HG03571 (cell line): Measurements from ENCODE around the gene PARD3B.

Experiments used
- ATAC-seq: cut with Tn5 transposase; IDR thresholded peaks from one replicate; pipeline ENCODE4 v1.9.1; 2021; ENCODE audit not compliant: unreplicated experiment

The PARD3B gene

DNA sequence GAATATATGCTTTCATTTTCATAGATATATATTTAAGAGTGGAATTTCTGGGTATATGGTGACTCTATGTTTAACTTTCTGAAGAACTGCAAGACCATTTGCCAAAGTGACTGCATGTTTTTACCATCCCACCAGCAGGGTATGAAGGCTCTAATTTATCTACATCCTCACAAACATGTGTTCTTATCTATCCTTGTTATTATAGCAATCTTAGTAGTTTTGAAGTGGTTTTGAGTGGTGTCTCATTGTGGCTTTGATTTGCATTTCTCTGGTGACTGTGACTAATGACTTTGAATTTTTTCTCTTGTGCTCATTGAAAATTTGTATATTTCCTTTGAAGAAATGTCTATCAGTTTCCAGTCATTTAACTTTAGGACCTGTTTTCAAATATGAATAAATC is 826.9 kb downstream of the PARD3B start:
- no peak for ATAC-seq

DNA sequence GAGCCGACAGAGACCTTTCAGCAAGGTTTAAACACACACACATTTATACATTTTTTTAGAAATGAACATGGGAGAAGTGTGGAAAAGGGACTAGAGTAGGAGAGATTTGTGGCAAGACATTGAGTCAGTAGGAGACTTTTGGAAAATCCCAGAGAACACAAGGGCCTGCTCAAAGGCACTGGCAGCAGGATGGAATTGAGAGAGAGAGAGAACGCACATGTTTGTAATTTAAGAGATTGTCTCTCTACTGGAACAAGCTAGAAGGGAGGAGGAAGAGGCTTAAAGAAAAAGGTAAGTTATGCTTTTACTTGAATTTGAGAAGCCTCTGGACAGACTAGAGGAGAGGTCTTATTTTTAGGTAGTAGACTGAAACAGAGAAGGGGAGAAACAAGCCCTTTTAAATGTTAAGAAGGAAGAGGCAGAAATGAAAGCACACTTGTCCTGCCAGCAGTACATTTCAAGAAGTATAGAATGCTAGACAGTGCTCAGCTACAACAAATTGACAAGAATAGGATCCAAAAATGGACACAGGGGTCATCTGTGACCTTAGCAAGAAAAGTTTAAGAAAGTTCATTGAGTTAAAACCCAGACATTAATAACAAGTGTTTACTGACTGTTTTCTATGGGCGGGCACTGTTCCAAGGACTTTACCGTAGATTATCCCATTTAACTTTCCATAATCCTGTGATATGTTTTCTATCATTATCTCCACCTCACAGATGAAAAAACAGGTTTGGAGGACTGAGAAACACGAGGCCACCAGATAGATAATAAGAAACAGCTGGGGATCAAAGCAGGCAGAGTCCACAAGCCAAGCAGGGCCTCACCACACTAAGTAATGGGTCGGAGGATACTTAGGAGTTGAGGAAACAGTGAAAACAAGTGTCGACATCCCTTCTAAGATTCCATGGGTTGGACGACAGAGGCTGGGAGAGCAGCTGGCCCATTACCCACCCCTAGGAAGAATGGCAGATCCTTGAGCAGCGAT is 830.5 kb downstream of the PARD3B start:
- ATAC-seq, result no peak

DNA sequence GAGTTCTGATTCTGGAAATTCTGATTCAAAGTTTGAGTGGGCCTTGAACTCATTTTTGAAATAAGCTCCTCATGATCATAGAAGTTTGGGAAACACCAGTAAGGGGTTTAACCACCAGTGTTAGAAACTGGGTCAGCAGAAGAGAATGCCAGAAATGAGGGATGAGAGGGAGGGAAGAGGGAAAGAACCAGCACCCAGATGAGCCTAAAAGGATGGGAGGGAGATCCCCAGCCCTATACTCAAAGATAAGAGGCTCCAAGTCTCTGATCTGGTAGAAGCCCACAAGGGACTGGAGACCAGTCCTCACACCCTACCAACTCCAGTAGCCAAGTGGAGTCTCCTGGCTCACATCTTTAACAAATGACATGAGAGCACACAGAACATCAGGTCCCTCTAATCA is 832.0 kb downstream of the PARD3B start:
- no peak for ATAC-seq

- no peak for ATAC-seq
Measured at GRCh38 chr2:205383601-205384000, 838.3 kb downstream of the PARD3B start.

GRCh38 chr2:205386109-205386508 is 840.8 kb downstream of the PARD3B start:
- ATAC-seq, result no peak

DNA sequence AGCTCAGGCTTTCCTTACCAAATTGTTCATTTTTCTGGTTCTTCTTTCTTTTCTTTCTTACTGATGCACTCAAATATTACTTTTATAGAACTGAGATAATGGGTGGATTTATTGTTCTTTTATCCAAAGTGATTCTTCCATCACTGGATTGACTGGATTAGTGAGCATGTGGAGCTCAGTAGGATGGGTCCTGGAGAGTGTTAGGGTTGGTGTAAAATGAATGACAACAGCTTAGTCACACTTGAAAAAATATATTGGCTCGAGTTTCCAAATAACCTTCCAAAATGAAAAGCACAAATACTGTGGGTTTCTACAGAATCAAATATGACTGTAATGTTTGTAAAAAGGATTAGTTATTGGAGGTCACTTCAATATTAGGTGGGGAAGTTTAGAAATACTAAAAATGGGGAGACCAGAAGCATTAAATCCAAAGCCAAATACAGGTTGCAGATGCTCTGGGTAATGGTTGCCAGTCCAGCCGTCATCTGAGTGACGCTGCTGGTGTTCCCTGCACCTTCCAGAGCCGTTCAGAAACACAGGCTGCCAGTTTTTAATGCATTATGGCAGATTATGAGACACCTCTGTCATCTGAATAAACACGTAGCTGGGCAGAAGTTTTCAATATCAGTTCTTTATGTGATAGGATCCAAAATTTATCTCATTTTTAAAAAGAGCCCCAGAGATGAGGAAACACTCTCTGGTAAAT is 842.2 kb downstream of the PARD3B start:
- ATAC-seq, result no peak

GRCh38 chr2:205390866-205391265 is 845.6 kb downstream of the PARD3B start:
- no peak for ATAC-seq

DNA sequence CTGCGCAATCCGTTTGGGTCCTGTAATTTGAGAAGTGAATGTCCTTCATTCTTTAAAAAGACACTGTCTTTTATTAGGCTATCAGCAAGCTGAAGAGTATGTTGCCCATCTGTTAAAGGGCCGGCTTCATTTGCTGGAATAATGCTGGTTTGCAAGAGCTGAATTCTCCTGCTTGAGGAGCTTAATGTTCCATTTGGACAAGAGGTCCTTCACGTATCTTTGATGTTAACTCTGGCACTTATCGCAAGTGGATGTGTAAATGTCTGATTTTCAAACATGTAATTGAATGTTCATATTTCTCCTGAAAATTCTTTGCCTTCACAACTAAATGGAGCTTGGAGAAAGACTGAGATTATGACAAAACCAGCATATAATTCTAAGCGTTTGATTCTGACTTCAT is 856.2 kb downstream of the PARD3B start:
- no peak for ATAC-seq

GRCh38 chr2:205402011-205402410 is 856.7 kb downstream of the PARD3B start:
- no peak for ATAC-seq

DNA sequence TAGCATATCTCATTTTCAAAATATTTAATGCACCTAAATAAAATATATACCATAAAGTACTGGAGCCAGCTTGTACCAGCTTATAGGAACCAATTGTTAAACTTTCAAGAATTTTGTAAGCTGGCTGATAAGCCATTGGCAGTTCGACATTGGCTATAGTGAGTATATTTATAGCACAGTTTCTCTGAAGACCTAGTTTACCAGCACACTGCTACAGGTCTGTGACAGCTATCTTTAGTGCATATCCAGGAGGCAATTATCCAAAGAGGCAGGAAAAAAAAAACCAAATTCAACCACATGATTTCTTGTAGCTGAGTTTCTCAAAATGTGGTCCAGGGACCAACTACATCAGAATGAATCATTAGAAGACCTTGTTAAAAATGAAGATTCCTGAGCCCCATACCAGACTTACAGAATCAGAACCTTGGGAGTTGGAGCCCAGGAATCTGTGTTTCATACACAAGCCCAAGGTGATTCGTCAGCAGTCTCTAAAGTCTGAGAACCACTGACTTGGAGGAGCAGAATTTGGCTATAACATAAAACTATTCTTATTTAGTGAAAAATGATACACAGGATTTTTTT is 858.1 kb downstream of the PARD3B start:
- no peak for ATAC-seq

DNA sequence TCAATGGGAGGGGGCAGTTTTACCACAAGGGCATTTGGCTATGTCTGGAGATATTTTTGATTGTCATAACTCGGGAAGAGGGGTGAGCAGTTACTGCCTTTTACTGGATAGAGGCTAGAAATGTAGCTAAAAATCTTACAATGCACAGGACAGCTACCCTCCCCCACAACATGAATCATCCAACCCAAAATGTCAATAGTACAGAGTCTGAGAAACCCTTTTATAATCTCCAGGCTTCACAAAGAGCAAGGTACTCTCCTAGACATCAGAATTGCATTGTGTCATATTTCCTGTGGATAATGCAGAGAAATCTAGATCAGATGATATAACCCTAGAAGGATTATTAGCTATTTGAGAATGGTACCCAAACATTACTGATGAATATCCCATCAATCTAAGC is 859.9 kb downstream of the PARD3B start:
- ATAC-seq, result no peak

- no peak for ATAC-seq
Measured at GRCh38 chr2:205405752-205406151, 860.5 kb downstream of the PARD3B start.

DNA sequence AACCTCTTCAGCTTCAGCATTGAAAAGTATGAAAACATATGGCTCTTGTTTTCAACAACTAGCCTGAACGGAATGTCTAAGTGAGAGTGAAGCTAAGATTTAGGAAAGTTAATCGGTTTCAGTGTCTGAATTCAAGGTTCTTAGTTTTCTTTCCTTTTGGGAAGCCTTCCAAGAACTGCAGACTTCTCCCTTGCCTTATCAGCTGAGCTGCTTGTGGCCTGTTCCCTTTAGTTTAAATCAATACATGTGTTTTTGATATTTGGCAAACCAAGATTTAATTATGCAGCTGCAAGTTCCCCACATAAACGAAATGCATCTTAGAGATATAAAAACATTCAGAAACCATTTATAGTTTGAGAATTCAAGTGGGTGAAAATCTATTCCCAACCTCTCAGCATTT is 862.7 kb downstream of the PARD3B start:
- no peak for ATAC-seq

DNA sequence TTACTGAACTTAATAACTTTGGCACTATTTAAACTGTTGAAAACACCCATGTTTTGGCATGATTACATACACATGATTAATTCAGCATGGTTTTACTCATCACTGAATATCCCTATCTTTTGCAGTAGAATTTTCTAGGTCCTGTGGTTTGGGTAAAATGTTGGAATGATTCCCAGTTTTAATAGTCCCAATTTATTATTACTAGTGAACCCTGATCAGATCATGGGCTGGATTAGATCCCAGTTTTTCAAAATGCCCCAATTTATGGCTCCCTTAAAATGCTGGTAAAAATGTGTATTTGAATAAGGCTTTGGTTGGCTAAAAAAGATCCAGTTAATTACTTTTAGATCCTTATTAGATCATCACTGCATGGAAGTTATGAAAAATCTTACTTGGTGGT is 863.4 kb downstream of the PARD3B start:
- no peak for ATAC-seq

- no peak for ATAC-seq
Measured at GRCh38 chr2:205409411-205409810, 864.1 kb downstream of the PARD3B start.

DNA sequence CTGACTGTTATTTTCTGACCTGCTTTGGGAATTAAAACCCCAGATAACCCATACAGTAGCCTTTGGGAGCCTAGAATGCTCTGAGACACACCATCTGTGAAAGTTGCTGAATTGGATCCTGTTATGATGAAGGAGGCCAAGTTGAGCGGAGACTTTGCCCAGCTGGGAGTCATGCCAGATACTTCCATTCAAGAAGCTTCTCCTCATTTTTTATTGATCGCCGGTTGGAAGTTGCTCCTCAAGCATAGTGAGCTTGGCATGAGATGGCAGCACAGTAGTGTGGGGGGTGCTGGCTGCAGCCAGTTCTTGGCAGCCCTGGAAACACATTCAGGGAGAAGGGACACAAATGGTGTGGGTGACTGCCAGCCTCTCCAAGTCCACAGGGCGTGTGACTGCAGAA is 866.3 kb downstream of the PARD3B start:
- no peak for ATAC-seq

DNA sequence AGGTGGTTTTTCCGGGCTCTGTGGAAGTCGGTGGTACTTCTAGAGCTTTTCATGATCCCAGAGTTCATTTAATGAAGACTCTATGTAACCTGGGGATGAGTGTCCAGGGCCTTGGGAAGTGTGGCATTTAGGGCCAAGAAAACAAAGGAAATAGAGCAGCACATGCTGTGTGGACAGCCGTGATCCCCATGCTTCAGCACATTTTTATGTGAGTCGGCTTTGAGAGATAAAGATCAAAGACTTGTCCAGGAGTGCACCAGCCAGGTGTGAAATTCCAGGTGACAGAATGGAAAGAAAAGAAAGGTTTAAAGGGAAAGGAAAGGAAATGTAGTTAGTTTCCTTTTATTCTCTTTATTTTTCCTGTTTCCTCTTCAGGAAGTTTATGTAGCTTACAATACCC is 879.1 kb downstream of the PARD3B start:
- no peak for ATAC-seq

DNA sequence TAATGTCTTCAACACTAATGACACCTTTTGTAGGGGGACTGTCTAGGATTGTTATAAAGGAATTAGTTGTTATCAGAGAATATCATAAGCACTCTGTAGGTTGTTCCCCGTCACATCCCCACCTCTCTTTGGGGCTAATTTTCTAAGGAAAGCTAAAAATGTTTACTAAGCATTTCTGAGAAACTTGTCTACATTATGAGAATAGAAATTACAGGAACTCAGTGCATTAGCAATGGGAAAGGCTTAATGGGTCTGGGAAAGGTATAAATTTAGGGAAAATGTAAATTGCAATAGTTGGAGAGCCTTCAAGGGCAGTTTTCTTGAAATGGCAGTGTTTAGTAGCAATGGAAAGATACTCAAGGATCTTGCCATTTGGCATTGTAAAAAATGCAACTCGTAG is 879.8 kb downstream of the PARD3B start:
- ATAC-seq, result no peak

DNA sequence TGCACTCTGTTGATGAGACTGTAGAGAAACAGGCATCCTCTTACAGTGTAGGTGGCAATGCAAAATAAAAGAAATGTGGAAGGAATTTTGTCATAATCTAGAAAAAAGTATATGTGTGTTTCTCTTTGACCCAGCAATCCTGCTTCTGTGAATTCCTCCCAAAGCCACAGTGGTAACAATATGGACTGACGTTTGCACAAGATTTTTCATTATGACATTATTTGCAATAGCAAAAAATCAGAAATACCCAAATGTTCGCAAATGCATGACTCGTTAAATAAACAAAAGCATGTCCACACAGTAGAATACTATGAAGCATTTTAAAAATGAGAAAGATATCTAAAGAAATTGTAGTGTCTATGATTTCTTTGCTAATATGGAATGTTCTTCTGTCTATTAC is 881.8 kb downstream of the PARD3B start:
- no peak for ATAC-seq

- ATAC-seq, result no peak
Measured at GRCh38 chr2:205428811-205429210, 883.5 kb downstream of the PARD3B start.

GRCh38 chr2:205435970-205436369 is 890.7 kb downstream of the PARD3B start:
- no peak for ATAC-seq

DNA sequence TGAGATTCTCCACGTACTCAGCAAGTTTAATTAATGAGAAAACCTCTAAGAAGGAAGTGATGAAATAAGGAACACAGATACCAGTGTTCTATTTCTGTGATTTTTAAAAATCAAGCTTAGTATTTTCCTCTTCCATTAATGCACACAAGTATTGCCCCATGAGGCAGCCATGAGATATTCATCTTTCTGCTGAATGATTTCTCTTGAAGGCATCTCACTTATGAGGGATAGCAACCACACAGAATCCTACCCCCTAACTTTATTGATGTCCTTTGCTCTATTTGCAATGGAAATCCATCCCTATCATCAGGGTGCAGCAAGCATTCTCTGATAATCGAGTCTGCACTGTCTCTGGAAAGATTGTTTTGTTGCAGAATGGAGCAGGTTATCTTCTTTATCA is 893.0 kb downstream of the PARD3B start:
- ATAC-seq, result no peak
